OCI-M2 (cell line): ENCODE results near the gene SLC51B.
"Not testable (repeated sequence)": the region's sequence is repeated elsewhere in the genome, so short reads cannot be mapped to it uniquely, and the experiment has no call there.

Source experiments
- DNase-seq: peaks from one replicate; lab custom pipeline; 2025; ENCODE audit not compliant: unreplicated experiment; lab: John Stamatoyannopoulos, UW

Gene SLC51B

GRCh38 chr15:65083262-65083701, 38.1 kb downstream of the SLC51B start:
- no peak for DNase-seq

GRCh38 chr15:65084500-65085206, 39.5 kb downstream of the SLC51B start:
- no peak for DNase-seq

GRCh38 chr15:65085207-65085753, 40.1 kb downstream of the SLC51B start:
- DNase-seq, result no peak

GRCh38 chr15:65085990-65086679, 40.9 kb downstream of the SLC51B start:
- DNase-seq, result no peak

- DNase-seq, result no peak
These were observed 41.5 kb downstream of the SLC51B start for GRCh38 chr15:65086680-65087111.

- no peak for DNase-seq
These were observed 42.2 kb downstream of the SLC51B start for GRCh38 chr15:65087411-65087810.

GRCh38 chr15:65087873-65088642, 42.9 kb downstream of the SLC51B start:
- DNase-seq, result no peak

GRCh38 chr15:65088643-65089021, 43.4 kb downstream of the SLC51B start:
- no peak for DNase-seq

- no peak for DNase-seq
These were observed 44.1 kb downstream of the SLC51B start for GRCh38 chr15:65089206-65089824.

- no peak for DNase-seq
These were observed 47.0 kb downstream of the SLC51B start for GRCh38 chr15:65091946-65092770.

- DNase-seq, result no peak
These were observed 48.0 kb downstream of the SLC51B start for GRCh38 chr15:65092911-65093792.

GRCh38 chr15:65093793-65094170, 48.6 kb downstream of the SLC51B start:
- not testable (repeated sequence) for DNase-seq

GRCh38 chr15:65094294-65094995, 49.3 kb downstream of the SLC51B start:
- DNase-seq, result no peak

GRCh38 chr15:65095011-65095746, 50.0 kb downstream of the SLC51B start:
- no peak for DNase-seq

- DNase-seq, result no peak
These were observed 50.5 kb downstream of the SLC51B start for GRCh38 chr15:65095747-65096104.

- no peak for DNase-seq
These were observed 51.5 kb downstream of the SLC51B start for GRCh38 chr15:65096481-65097385.

- no peak for DNase-seq
These were observed 52.6 kb downstream of the SLC51B start for GRCh38 chr15:65097651-65098263.
